Left ventricle myocardium inferior (tissue), 1 donor: ENCODE results near the gene PDZD2. TPM values are rescaled to one million over a fixed set of nuclear protein-coding genes. Genes with fewer than 3 reads are reported as not detected.

Experiments
- DNase-seq: peaks from one replicate; pipeline ENCODE4 v3.0.0-alpha.2; 2020
- H3K27ac ChIP-seq: fragments of 200-600 bp; replicated peaks from 2 replicates; pipeline ENCODE4 v1.8.0; 2021
- H3K27me3 ChIP-seq: fragments of 200-600 bp; 2 replicates; pipeline ENCODE4 v1.8.0; 2021; ENCODE audit warnings: low read depth
- H3K36me3 ChIP-seq: fragments of 200-600 bp; 2 replicates; pipeline ENCODE4 v1.8.0; 2021
- H3K4me1 ChIP-seq: fragments of 200-600 bp; 2 replicates; pipeline ENCODE4 v1.8.0; 2021
- H3K4me3 ChIP-seq: fragments of 200-600 bp; 2 replicates; pipeline ENCODE4 v1.8.0; 2021; ENCODE audit warnings: mild to moderate bottlenecking, moderate library complexity
- H3K9me3 ChIP-seq: fragments of 200-600 bp; replicated peaks from 2 replicates; pipeline ENCODE4 v1.8.0; 2021
- CTCF ChIP-seq: fragments of 200-600 bp; IDR thresholded peaks from 2 replicates; pipeline ENCODE4 v1.8.0; 2021; ENCODE audit warnings: antibody characterized with exemption, mild to moderate bottlenecking, borderline replicate concordance
- intact Hi-C: fragments of 100-400 bp; cut with micrococcal nuclease; formaldehyde crosslinking; loops from one replicate; pipeline ENCODE4 v1.11.0; 2022
- total RNA-seq: library from RNA; stranded (reverse); fragmentation: NEBNext Ultra II Directional; extraction: Animal tissue kit (Norgen Biotek cat#: 25700); gene quantifications from one replicate; pipeline ENCODE4 v1.2.1, GENCODE V29; 2021
- donor health status: DM: no; HTN: yes; CAD: no; lungs with severe emphysema.

The PDZD2 gene
- total RNA-seq, 1 donor from 2014 or later, result 120 TPM

DNA sequence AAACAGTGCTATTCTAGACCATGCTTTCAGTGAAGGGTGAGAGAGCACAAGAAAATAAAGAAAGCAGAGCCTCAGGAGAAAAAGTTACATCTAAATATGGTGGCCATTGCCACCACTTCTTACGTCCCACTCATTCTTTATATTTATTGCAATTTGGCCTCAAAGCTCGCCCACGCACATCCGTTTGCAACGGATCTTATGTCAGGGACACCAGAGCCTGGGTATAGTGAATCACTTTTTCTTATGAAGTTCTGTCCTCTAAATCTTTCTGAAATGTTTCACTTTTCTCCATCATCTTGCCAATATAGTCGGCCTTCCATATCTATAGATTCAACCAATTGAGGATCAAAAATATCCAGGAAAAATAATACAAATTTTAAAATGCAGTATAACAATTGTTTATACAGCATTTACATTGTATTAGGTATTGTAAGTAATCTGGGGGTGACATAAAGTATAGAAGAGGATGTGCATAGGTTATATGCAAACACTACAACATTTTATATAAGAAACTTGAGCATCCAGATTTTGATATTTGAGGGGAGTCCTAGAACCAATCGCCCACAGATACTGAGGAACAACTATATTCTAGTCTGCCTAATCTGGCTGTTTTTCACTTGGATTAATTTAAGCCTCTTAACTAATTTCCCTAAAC lies 500.0 kb downstream of the PDZD2 start:
- Histone ChIP-seq H3K4me1 (peaks cover 19% of the 10 kb centered on the region), H3K27ac (no peak overlapping the region), H3K27me3 (no peaks in the 10 kb centered on the region), H3K9me3 (no peaks in the 10 kb centered on the region), H3K4me3 (no peak overlapping the region), H3K36me3 (peaks cover 16% of the 10 kb centered on the region)
- no peak for TF ChIP-seq CTCF
- intact Hi-C loops, result no loop called here
- no peak for DNase-seq

- no peak for TF ChIP-seq CTCF
- intact Hi-C loops, result no loop called here
- Histone ChIP-seq H3K27ac (peak overlapping the region; percentile 71), H3K4me3 (no peak overlapping the region), H3K9me3 (no peaks in the 10 kb centered on the region), H3K36me3 (no peaks in the 10 kb centered on the region), H3K4me1 (peaks cover 56% of the 10 kb centered on the region), H3K27me3 (no peaks in the 10 kb centered on the region)
- no peak for DNase-seq
Measured at GRCh38 chr5:32143617-32144377, 504.9 kb downstream of the PDZD2 start.

DNA sequence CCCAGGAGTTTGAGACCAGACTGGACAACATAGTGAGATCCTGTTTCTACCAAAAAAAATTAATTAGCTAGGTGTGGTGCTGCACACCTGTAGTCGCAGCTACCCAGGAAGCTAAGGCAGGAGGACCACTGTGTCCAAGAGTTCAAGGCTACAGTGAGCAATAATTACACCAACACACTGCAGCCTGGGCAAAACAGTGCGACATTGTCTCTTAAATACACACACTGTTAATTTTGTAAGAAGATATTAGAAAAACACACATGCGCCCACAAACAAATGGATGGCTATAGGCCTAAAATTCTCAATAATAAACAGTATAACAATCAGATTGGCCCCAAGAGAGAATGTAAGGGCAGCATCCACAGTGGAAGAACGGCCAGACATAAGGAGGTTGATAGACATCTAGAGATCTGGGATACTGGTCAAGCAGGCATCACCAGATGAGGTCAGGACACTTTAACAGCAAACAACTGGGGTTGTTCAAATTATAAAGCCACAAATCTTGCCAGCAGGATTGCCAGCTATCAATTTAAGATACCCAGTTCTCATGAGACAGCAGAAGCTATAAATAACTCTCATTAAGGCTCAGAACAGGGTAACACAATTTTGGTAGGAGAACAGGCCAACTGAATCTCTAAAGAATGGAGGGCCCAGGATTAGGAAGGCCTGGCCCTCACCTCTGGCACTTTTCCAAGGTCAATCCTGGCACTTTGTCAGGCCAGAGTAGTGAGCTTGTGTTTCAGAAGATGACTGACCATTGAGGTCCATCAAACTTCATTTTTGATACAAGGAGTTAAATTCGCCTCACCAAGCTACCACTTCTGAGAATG lies 505.7 kb downstream of the PDZD2 start:
- H3K27me3 ChIP-seq, result no peaks in the 10 kb centered on the region
- H3K36me3 ChIP-seq, result no peaks in the 10 kb centered on the region
- H3K9me3 ChIP-seq, result no peaks in the 10 kb centered on the region
- H3K4me1 ChIP-seq, result peaks cover 64% of the 10 kb centered on the region
- intact Hi-C loops, result no loop called here
- DNase-seq, result peak; percentile 46
- H3K4me3 ChIP-seq, result no peak overlapping the region
- peak overlapping the region; percentile 71 for H3K27ac ChIP-seq
- TF ChIP-seq CTCF, result no peak

GRCh38 chr5:32145378-32145777 lies 506.4 kb downstream of the PDZD2 start:
- Histone ChIP-seq H3K4me1 (peaks cover 72% of the 10 kb centered on the region), H3K4me3 (no peak overlapping the region), H3K9me3 (no peaks in the 10 kb centered on the region), H3K27ac (peak overlapping the region; percentile 71), H3K27me3 (no peaks in the 10 kb centered on the region), H3K36me3 (no peaks in the 10 kb centered on the region)
- no peak for TF ChIP-seq CTCF
- intact Hi-C loops, result no loop called here
- no peak for DNase-seq

GRCh38 chr5:32147236-32147635 lies 508.3 kb downstream of the PDZD2 start:
- intact Hi-C loops, result no loop called here
- DNase-seq, result no peak
- H3K4me3 ChIP-seq, result no peak overlapping the region
- no peaks in the 10 kb centered on the region for H3K36me3 ChIP-seq
- no peaks in the 10 kb centered on the region for H3K9me3 ChIP-seq
- H3K27me3 ChIP-seq, result no peaks in the 10 kb centered on the region
- no peak for TF ChIP-seq CTCF
- peak overlapping the region; percentile 71 for H3K27ac ChIP-seq
- peaks cover 90% of the 10 kb centered on the region for H3K4me1 ChIP-seq
